AG09319 (cell line): ENCODE measurements around the gene TRIM7.
"Not testable (repeated sequence)": the region's sequence is repeated elsewhere in the genome, so short reads cannot be mapped to it uniquely, and the experiment has no call there.

Experiments
- DNase-seq: peaks from one replicate; pipeline ENCODE4 v3.0.0-alpha.2; 2010; ENCODE audit warnings: low read depth; ENCODE audit errors: extremely low read depth
- TF ChIP-seq, protein P1 (sequence below): IDR thresholded peaks from 2 replicates; pipeline ENCODE4 v1.5.1; 2011; ENCODE audit warnings: low read depth, mild to moderate bottlenecking, inconsistent platforms, low read length, moderate library complexity

Gene TRIM7

DNA sequence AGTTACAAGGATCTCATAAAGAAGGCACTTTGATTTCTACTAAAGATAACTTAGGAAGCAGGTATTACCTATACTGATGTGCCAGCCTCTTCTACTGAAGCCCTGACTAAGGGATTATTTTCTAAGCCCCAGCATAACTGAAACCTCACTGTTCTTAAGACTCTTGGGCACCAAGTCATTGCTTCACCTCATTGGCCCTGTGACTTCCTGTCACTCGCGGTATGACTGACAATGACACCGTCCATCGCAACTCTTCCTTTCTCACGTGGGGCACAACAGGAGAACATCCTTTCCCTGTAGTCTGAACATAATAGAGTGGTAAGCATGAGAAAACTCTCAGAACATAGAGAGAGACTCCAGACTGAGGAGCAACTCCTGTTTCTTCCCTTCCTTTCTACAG is 51.2 kb downstream of the TRIM7 start:
- TF ChIP-seq, protein P1, sequence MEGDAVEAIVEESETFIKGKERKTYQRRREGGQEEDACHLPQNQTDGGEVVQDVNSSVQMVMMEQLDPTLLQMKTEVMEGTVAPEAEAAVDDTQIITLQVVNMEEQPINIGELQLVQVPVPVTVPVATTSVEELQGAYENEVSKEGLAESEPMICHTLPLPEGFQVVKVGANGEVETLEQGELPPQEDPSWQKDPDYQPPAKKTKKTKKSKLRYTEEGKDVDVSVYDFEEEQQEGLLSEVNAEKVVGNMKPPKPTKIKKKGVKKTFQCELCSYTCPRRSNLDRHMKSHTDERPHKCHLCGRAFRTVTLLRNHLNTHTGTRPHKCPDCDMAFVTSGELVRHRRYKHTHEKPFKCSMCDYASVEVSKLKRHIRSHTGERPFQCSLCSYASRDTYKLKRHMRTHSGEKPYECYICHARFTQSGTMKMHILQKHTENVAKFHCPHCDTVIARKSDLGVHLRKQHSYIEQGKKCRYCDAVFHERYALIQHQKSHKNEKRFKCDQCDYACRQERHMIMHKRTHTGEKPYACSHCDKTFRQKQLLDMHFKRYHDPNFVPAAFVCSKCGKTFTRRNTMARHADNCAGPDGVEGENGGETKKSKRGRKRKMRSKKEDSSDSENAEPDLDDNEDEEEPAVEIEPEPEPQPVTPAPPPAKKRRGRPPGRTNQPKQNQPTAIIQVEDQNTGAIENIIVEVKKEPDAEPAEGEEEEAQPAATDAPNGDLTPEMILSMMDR: no peak
- no peak for DNase-seq

DNA sequence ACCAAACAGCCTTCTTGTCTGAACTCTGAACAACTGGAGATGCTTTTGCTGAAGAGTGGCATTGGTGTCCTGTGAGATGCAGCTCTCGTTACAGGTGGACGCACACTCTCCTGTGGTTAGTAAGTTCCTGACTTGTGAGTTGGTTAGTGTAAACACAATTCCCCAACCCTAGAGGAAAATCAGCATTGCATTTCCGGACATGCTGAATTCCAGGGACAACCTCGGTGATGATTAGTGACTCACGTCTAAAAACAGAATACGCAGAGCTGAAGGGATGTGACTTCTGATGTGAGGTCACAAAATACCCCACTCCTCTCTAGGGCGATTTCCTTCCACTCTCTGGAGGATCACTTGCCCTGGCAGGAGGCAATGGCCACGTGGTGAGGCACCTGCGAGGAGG is 52.6 kb downstream of the TRIM7 start:
- TF ChIP-seq, protein P1: no peak
- no peak for DNase-seq

DNA sequence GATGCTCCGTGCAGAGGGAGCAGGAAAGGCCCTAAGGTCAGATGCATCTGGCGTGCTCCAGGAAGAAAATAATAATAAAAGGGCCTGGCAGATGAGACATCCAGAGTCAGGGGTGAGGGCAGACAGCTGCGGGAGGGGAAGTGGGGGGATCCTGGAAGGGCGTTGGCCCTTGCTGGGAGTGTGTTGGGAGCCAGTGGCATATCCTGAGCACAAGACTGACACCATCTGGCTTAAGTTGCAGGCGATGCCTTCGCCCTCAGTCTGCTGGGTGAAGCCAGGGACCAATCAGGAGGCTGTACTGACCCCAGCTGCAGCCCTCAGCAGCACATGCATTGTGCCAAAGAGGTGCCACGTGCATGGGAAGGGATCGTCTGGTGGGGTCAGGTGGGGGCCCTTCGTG is 53.9 kb downstream of the TRIM7 start:
- no peak for DNase-seq
- TF ChIP-seq, protein P1: no peak

DNA sequence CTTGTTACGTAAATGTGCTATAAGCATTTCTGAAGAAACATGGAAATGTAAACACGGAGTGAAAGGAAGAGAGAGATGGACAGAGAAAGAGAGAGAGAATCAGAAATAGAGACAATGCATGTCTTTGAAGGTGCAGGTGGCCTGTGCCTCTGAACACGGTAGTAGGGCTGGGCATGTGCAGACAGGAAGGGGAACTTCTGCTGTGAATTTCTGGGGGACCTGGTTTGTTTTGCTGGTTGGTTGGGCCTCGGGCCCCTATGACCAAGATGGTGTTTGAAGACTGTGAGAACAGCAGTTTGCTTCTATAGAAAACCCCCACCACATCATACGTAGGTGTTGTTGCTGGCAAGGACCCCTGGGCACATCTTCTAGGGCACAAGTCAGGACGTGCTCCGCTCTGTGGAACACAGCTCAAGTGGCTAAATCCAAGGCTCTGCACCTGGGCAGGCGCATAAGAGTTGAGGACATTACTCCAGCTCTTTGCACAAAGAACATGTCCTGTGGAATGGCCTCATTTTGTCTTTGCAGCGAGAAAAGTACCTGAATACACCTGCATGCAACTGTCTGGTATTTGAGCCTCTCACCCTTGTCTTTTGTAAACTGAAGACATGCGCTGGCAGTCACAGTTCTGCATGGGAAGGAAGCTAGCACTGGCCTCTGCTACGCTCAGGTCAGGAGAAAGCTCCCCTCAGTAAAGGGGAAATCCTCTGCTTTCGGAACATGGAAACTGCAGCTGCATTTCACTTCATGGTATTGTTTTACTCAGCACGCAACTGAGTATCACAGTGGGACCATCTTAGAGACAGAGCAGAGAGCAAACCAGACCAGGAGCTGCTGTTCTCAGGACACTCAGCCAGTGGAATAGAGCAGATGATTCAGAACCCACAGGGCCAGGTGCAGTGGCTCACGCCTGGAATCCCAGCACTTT is 54.9 kb downstream of the TRIM7 start:
- TF ChIP-seq, protein P1: no peak
- no peak for DNase-seq

DNA sequence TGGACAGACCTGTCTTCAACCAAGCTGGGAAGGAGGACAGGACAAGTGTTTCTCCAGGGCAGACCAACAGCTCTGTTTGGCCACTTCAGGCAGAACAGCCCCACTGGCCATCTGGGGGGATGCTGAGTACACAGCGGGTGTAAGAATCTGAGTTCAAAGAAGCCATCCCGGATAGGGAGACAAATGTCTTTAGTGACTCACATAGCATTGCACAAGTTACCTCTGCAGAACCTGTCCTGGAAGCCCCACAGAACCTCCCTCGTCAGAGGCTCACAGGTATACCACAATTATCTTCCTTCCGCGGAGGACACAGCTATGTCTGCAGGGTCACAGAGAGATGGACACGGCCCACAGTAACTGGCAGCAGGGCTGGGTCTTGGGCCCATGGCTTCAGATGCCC is 55.6 kb downstream of the TRIM7 start:
- DNase-seq: no peak
- TF ChIP-seq, protein P1: no peak

DNA sequence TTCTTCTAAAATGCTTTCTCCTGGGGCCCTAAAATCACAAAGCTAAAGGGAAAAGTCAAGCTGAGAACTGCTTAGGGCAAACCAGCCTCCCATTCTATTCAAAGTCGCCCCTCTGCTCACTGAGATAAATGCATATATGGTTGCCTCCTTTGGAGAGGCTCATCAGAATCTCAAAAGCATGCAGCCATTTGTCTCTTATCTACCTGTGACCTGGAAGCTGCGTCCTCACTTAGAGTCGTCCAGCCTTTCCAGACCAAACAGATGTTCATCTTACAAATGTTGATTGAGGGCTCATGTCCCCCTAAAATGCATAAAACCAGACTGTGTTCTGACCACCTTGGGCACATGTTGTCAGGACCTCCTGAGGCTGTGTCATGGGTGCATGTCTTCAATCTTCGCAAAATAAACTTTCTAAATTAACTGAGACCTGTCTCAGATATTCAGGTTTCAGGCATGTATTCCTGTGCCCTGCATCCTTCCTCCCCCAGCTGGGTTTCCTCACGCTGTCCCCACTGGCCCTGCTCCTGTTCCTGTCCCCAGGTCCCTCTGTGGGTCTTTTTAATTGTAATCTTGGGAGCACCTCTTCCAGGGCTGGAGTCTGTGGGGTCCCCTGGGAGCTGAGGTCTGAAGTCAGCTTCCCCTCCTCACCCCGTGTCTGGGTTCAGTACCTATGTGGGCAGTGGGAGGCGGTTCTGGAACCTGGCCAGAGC is 57.9 kb downstream of the TRIM7 start, which contains the start of gene OR2V2:
Gene OR2V2 (plus strand): TSS at position 660 of the 710 bp plus-strand sequence. CDS start 7,357 bp downstream, outside the sequence.
- DNase-seq: not testable (repeated sequence)

DNA sequence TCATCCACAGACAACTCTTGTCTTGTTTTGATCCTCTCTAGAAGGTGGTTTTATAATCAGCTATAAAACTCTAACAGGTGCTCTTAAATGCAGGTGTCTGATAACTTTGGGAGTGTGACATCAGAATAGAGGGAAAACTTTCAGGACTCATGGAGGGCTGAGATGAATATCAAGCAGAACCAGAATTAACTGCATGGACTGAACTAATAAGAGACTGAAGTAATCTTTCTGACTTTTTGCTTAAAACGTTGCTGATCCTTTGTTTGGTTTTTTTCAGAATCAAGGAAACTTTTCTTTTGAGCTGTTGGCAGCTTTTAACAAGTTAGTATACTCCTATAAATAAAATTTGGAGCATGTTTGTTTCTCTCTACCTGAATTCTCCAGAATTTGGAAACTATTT is 59.9 kb downstream of the TRIM7 start:
- TF ChIP-seq, protein P1: no peak
- DNase-seq: no peak
